Large intestine (tissue), 12 donors: ENCODE results near the gene CISH. TPM values are rescaled to one million over a fixed set of nuclear protein-coding genes. Genes with fewer than 3 reads are reported as not detected.

Experiments
- DNase-seq, 2 donors: peaks; one replicate each; pipeline versions ENCODE4 v3.0.0 to v3.0.0-alpha.2; 2013
- H3K27ac ChIP-seq: one replicate; pipeline ENCODE4 v1.5.1; 2013; ENCODE audit warnings: low read length
- H3K27me3 ChIP-seq: 2 replicates; pipeline ENCODE4 v1.6.1; 2013; ENCODE audit warnings: low read length; ENCODE audit not compliant: control insufficient read depth, insufficient read depth
- H3K36me3 ChIP-seq: 2 replicates; pipeline ENCODE4 v1.6.1; 2013; ENCODE audit warnings: low read length; ENCODE audit not compliant: control insufficient read depth, insufficient read depth
- H3K4me1 ChIP-seq: one replicate; pipeline ENCODE4 v1.6.1; 2013; ENCODE audit warnings: low read length; ENCODE audit not compliant: control insufficient read depth, insufficient read depth
- H3K4me3 ChIP-seq: one replicate; pipeline ENCODE4 v1.5.1; 2013; ENCODE audit warnings: low read length
- H3K9me3 ChIP-seq: one replicate; pipeline ENCODE4 v1.6.1; 2013; ENCODE audit warnings: mild to moderate bottlenecking, low read depth, low read length, moderate library complexity; ENCODE audit not compliant: control insufficient read depth
- WGBS: methylation state at CpG from one replicate; pipeline ENCODE4 v1.1.5; 2013; ENCODE audit warnings: low lambda C conversion rate; ENCODE audit not compliant: insufficient coverage; 5-methylcytosine and 5-hydroxymethylcytosine counted together
- long read RNA-seq, 11 donors: transcript quantifications; one replicate each; lab custom pipeline, GENCODE V29; 2026
- polyA plus RNA-seq: library from polyadenylated mRNA; unstranded; fragments of 120-200 nt; gene quantifications from one replicate; pipeline ENCODE4 v1.2.1, GENCODE V29; 2013

Gene CISH, protein sequence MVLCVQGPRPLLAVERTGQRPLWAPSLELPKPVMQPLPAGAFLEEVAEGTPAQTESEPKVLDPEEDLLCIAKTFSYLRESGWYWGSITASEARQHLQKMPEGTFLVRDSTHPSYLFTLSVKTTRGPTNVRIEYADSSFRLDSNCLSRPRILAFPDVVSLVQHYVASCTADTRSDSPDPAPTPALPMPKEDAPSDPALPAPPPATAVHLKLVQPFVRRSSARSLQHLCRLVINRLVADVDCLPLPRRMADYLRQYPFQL
- polyA plus RNA-seq, result 47.8 TPM
- long read RNA-seq, donor 1, full-length matches to known transcripts, result 14 of 14 reads
- long read RNA-seq, donor 1, partial matches to known transcripts, result 0 of 14 reads
- long read RNA-seq, donor 1, other reads (novel, unspliced or antisense), result 0 of 14 reads
- long read RNA-seq, donor 2, full-length matches to known transcripts, result 23 of 23 reads
- long read RNA-seq, donor 2, partial matches to known transcripts, result 0 of 23 reads
- long read RNA-seq, donor 2, other reads (novel, unspliced or antisense), result 0 of 23 reads
- long read RNA-seq, donor 3, result 0 reads
- long read RNA-seq, donor 4, full-length matches to known transcripts, result 8 of 8 reads
- long read RNA-seq, donor 4, partial matches to known transcripts, result 0 of 8 reads
- long read RNA-seq, donor 4, other reads (novel, unspliced or antisense), result 0 of 8 reads
- long read RNA-seq, donor 5, full-length matches to known transcripts, result 5 of 5 reads
- long read RNA-seq, donor 5, partial matches to known transcripts, result 0 of 5 reads
- long read RNA-seq, donor 5, other reads (novel, unspliced or antisense), result 0 of 5 reads
- long read RNA-seq, donor 6, full-length matches to known transcripts, result 27 of 27 reads
- long read RNA-seq, donor 6, partial matches to known transcripts, result 0 of 27 reads
- long read RNA-seq, donor 6, other reads (novel, unspliced or antisense), result 0 of 27 reads
- long read RNA-seq, donor 7, full-length matches to known transcripts, result 13 of 13 reads
- long read RNA-seq, donor 7, partial matches to known transcripts, result 0 of 13 reads
- long read RNA-seq, donor 7, other reads (novel, unspliced or antisense), result 0 of 13 reads
- long read RNA-seq, donor 8, full-length matches to known transcripts, result 37 of 37 reads
- long read RNA-seq, donor 8, partial matches to known transcripts, result 0 of 37 reads
- long read RNA-seq, donor 8, other reads (novel, unspliced or antisense), result 0 of 37 reads
- long read RNA-seq, donor 9, full-length matches to known transcripts, result 18 of 18 reads
- long read RNA-seq, donor 9, partial matches to known transcripts, result 0 of 18 reads
- long read RNA-seq, donor 9, other reads (novel, unspliced or antisense), result 0 of 18 reads
- long read RNA-seq, donor 10, full-length matches to known transcripts, result 21 of 21 reads
- long read RNA-seq, donor 10, partial matches to known transcripts, result 0 of 21 reads
- long read RNA-seq, donor 10, other reads (novel, unspliced or antisense), result 0 of 21 reads
- long read RNA-seq, donor 11, full-length matches to known transcripts, result 11 of 62 reads
- long read RNA-seq, donor 11, partial matches to known transcripts, result 30 of 62 reads
- long read RNA-seq, donor 11, other reads (novel, unspliced or antisense), result 21 of 62 reads

DNA sequence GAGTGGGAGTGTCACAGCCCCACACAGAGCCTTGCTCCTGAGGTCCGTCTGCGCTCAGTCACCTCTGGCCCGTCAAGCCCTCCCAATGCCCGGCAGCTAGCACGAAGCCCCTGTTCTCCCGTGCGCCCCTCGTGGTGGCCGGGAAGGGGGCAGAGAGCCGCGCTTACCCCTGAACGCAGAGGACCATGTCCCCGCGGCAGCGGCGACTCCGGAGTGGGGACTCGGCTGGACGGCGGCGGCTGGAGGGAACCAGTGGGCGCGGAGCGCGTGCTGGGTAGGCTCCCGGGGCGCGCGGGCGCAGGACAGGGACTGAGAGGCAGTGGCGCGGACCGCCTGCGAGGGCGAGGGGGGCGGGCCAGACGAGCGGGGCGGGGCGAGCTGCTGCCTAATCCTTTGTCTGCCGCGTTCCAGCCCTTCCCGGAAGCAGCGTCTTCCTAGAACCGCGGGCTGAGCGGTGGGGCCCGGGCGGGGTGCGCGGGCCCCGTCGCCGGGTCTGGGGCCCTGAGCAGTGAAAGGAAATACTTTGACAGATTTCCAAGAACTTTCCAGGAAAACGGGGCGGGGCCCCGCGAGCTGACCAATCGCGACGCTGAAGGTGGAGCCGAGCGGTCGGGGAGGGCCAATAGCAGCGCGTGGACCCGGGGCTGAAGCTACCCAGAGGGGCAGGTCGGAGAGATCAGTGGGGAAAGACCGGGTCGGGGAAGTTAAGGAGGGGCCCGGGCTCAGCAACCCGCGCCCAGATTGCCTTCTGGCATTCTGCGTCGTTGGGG is at the start of gene CISH:
Gene CISH, minus strand, starts transcription at position 311 of the 770 bp plus-strand sequence. Its CDS starts 124 bp downstream, at position 187.
- Histone ChIP-seq H3K4me3 (peak within 1 kb of the TSS; percentile 98), H3K27me3 (no peaks in the 10 kb centered on the region), H3K9me3 (no peaks in the 10 kb centered on the region), H3K27ac (peak within 1 kb of the TSS; percentile 97), H3K36me3 (peaks cover 32% of the 10 kb centered on the region), H3K4me1 (peaks cover 51% of the 10 kb centered on the region)
- DNase-seq, result peak; percentile 99 to 100
- WGBS, result no CpG with 5 or more reads among the region's 75 CpGs

DNA sequence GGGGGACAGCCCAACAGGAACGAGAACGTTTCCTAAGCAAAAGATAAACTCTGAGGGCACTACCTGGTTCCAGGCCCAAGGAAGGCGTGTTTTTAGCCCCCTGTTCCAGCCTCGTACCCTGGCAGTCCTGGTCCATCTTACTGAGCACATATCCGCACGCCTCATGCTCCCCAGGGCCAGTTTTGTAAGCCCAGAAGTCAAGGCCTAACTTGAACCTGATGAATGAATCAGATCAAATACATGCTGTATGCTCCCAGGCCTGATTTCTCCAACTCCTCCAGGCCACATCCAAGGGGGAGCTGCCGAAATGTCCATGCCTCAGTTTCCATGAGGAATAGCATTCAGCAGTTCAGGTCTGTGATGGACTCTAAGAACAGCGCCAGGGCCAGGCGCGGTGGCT is 48.8 kb upstream of the CISH start:
- H3K9me3 ChIP-seq, result no peaks in the 10 kb centered on the region
- no peak for DNase-seq
- no CpG with 5 or more reads among the region's 10 CpGs for WGBS

DNA sequence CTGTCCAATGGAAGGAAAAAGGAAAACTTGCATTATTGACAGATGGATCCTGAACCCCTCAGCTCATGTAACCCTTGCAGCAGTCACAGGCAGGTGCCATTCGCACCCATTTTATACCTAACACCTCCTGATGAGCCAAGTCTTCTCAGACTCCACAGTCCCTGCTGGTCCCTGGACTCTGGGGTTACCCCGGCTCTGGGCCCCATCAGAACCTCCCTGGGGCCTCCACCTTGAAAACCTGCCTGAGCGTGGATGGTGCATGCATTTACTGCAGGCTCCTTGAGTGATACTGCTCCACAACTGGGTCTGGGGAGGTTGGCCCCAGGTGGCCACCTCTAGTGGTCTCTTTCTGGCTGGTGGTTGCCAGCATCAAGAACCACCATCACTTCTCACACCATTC is 47.3 kb upstream of the CISH start:
- DNase-seq, result no peak
- no peak overlapping the region for H3K4me3 ChIP-seq
- H3K9me3 ChIP-seq, result no peaks in the 10 kb centered on the region
- H3K27ac ChIP-seq, result no peak overlapping the region
- no peaks in the 10 kb centered on the region for H3K36me3 ChIP-seq
- H3K27me3 ChIP-seq, result no peaks in the 10 kb centered on the region
- WGBS, result no CpG with 5 or more reads among the region's 3 CpGs
- H3K4me1 ChIP-seq, result no peaks in the 10 kb centered on the region

More for the DNA sequence above, 48.8 kb upstream of the CISH start:
- Histone ChIP-seq H3K4me3 (no peak overlapping the region), H3K36me3 (no peaks in the 10 kb centered on the region), H3K27me3 (peaks cover under 1% of the 10 kb centered on the region), H3K27ac (no peak overlapping the region), H3K4me1 (no peaks in the 10 kb centered on the region)

DNA sequence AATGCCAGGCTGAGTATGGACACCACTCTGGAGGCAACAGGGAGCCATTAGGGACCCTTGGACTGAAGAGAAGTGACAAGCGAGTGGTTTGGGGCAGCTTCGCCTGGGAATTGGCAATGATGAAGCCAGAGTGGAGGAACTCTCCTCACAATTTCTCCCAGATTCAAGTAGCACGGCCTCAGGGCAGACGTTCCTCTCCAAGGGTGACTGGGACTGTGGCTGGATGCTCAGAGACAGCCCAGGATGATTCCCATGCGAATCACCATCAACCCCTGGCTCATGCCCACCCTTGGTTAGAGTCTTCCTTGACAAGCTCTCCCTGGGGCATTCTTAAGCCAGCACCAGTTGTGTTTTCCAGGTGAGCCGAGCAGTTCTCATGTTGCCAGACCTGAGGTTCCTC is 46.8 kb upstream of the CISH start:
- DNase-seq, result no peak
- Histone ChIP-seq H3K36me3 (no peaks in the 10 kb centered on the region), H3K4me1 (no peaks in the 10 kb centered on the region), H3K27ac (no peak overlapping the region), H3K27me3 (no peaks in the 10 kb centered on the region), H3K4me3 (no peak overlapping the region), H3K9me3 (no peaks in the 10 kb centered on the region)
- no CpG with 5 or more reads among the region's 6 CpGs for WGBS

DNA sequence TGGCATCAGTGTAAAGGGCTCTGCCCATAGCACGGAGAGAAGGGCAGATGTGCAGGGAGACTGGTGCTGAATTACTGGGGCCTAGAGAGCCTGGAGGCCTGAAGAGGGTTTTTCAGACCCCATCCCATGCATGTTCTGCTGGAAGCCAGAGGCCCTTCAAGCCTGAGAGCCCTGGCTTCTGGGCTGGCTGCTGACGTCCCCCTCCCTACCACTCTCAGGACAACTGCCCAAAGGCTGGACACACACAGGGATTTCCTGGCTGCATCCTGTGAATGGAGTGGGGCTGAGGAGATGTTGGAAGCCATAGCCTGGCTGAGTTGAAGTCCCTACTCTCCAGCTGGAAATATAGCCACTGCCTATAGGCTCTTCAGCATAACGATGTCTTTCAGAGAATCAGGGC is 46.2 kb upstream of the CISH start:
- WGBS, result no CpG with 5 or more reads among the region's 3 CpGs

DNA sequence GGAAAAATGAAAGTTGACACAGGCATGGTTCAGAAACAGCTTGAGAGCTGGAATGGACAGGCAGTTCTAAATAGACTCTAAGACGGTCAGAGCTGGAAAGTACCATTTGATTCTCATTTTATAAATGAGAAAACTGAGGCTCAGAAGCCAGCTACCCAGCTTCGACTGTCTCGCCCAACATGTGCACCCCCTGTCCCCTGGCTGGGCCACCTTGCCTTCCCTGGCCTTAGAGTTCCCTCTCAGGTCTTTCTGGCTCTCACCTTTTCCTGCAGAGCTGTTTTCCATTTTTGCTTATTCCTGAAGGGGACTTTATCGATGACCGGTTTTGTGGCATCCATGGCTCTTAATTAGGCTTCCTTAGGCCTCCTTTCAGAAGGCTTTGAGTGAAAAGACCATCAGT is 45.8 kb upstream of the CISH start:
- no peak for DNase-seq
- Histone ChIP-seq H3K4me1 (no peaks in the 10 kb centered on the region), H3K27ac (no peak overlapping the region), H3K36me3 (no peaks in the 10 kb centered on the region), H3K4me3 (no peak overlapping the region), H3K9me3 (no peaks in the 10 kb centered on the region), H3K27me3 (no peaks in the 10 kb centered on the region)
- 100% methylated on average over 2 of the region's 5 CpGs for WGBS

More for the DNA sequence above, 46.2 kb upstream of the CISH start:
- Histone ChIP-seq H3K27ac (no peak overlapping the region), H3K9me3 (no peaks in the 10 kb centered on the region), H3K36me3 (no peaks in the 10 kb centered on the region), H3K4me3 (no peak overlapping the region), H3K27me3 (no peaks in the 10 kb centered on the region), H3K4me1 (no peaks in the 10 kb centered on the region)
- DNase-seq, result no peak

DNA sequence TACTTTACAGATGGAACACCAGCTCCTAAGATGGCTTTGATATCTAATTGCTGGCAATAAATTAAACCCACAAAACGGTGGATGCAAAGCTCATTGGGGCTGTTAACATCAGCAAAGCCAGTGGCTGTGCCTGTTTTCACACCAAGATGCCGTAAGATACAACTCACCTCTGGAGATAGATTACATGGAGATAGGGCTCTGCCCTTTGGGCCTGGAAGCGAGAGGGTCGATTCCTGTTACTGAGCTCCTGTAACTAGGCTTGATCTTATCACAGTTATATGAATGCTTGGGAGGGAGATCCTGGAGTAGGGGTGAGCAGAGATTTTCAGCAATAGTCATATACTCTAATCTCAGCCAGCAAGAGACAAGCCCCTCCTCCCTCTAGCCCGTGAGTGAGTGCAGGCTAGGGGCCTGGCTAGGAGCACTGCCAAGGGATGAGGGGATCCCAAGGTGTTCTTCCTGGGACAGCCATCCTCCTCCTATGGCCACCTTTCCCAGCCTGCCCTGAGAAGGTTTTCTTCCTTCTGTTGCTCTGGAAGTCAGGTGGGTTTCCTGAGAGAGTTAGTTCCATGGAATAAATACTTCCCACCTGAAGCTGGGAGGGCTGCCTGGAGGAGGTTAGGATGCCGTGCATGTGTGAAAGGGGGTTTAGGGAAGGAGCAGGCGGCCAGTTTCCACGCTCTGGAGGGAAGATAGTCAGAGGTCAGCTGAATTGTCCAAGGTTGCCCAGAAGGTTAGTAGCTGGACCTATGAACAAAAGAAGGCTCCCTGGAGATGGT is 45.0 kb upstream of the CISH start:
- WGBS, result no CpG with 5 or more reads among the region's 8 CpGs
- H3K4me1 ChIP-seq, result no peaks in the 10 kb centered on the region
- no peaks in the 10 kb centered on the region for H3K36me3 ChIP-seq
- no peaks in the 10 kb centered on the region for H3K9me3 ChIP-seq
- no peak overlapping the region for H3K4me3 ChIP-seq
- H3K27me3 ChIP-seq, result no peaks in the 10 kb centered on the region
- DNase-seq, result no peak
- no peak overlapping the region for H3K27ac ChIP-seq

DNA sequence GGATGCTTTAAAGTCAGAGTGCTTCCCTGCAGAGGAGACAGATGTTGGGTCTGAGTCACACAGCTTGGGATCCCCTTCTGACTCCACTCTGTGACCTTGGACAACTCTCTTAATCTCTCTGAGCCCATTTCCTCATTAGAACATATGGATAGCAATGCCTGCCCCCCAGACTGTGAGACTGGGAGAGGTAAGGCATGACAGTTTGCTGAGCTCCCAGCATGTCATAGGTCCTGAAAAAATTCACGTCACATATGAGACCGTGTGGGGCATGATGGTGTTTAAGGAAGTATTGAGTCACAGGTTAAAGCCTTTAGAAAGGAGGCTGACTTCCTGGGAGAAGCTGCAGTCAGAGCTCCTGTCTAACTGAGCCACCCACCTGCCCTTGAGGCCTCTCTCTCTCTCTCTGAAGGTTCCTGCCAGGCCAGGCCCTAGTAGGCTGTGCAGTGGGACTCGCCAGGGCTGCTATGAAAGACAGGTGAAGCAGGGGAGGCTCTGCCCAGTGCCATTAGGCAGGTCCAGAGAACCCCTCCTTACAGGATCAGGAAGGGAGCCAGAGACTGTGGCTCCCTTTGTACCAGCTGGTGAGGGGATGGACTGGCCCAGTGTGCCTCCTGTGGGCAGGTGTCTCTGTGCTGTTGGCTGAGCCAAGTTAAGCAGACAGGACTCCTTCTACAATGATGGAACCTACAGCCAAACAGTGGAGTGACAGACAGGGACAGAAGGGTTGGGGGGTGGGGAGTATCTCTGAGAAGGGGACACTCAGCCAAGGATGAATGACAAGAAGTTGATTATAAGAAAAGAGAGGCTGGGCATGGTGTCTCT is 43.6 kb upstream of the CISH start:
- no peaks in the 10 kb centered on the region for H3K36me3 ChIP-seq
- H3K4me3 ChIP-seq, result no peak overlapping the region
- H3K4me1 ChIP-seq, result no peaks in the 10 kb centered on the region
- no peaks in the 10 kb centered on the region for H3K27me3 ChIP-seq
- DNase-seq, result no peak
- no peak overlapping the region for H3K27ac ChIP-seq
- no peaks in the 10 kb centered on the region for H3K9me3 ChIP-seq
- WGBS, result no CpG with 5 or more reads among the region's 3 CpGs
